K562 (cell line): ENCODE measurements around the gene C2. TPM values are rescaled to one million over a fixed set of nuclear protein-coding genes. Genes with fewer than 3 reads are reported as not detected.

ENCODE experiments used
- BCLAF1 ChIP-seq, 2 experiments: fragments of 450-650 bp in 1 of 2; IDR thresholded peaks; 2 replicates each; pipeline ENCODE4 v1.6.1; 2011 to 2017; ENCODE audit warnings: low read depth in 2 of 2, antibody characterized with exemption in 1 of 2, borderline replicate concordance in 1 of 2, low read length in 1 of 2, mild to moderate bottlenecking in 1 of 2, mixed read lengths in 1 of 2; ENCODE audit not compliant: control insufficient read depth in 1 of 2
- CREM ChIP-seq: IDR thresholded peaks from 2 replicates; pipeline ENCODE4 v1.6.1; 2014; ENCODE audit warnings: antibody characterized with exemption, low read depth
- HMGXB4 ChIP-seq: sonication (generic); formaldehyde crosslinking; IDR thresholded peaks from 2 replicates; pipeline ENCODE4 v1.8.1; 2023; ENCODE audit warnings: mild to moderate bottlenecking, missing genetic modification reagents
- MTF1 ChIP-seq: fragments of 250-450 bp; sonication (Bioruptor Pico); IDR thresholded peaks from 2 replicates; pipeline ENCODE4 v1.9.0; 2021; ENCODE audit warnings: moderate library complexity, mild to moderate bottlenecking, inconsistent platforms, borderline replicate concordance
- MYC ChIP-seq, 2 experiments: fragments of 250-450 bp in 1 of 2; sonication (Bioruptor Pico) in 1 of 2; IDR thresholded peaks; 2 replicates each; pipeline versions ENCODE4 v1.5.1 to v1.6.1; 2012 to 2021; ENCODE audit warnings: low read depth in 2 of 2, borderline replicate concordance in 1 of 2, improper control_type of control experiment in 1 of 2, low read length in 1 of 2, mild to moderate bottlenecking in 1 of 2, moderate library complexity in 1 of 2
- STAT5A ChIP-seq: IDR thresholded peaks from 2 replicates; pipeline ENCODE4 v1.6.1; 2012; ENCODE audit warnings: low read length, inconsistent platforms, borderline replicate concordance
- THRB ChIP-seq: fragments of 450-650 bp; formaldehyde crosslinking; conservative IDR thresholded peaks from 2 replicates; pipeline ENCODE4 v1.4.0; 2022; ENCODE audit warnings: mild to moderate bottlenecking, missing genetic modification characterization
- ZBTB49 ChIP-seq: sonication (generic); formaldehyde crosslinking; IDR thresholded peaks from 2 replicates; pipeline ENCODE4 v1.8.0; 2022; ENCODE audit warnings: missing genetic modification reagents, mild to moderate bottlenecking, borderline replicate concordance
- ZNF165 ChIP-seq: fragments of 250-450 bp; sonication (Bioruptor Pico); IDR thresholded peaks from 2 replicates; pipeline ENCODE4 v1.4.0; 2020; ENCODE audit warnings: borderline replicate concordance
- ZNF436 ChIP-seq: fragments of 250-450, 450-650 bp; sonication (Bioruptor Pico); formaldehyde crosslinking; IDR thresholded peaks from 2 replicates; pipeline ENCODE4 v1.7.0; 2020; ENCODE audit warnings: mild to moderate bottlenecking
- polyA plus RNA-seq, 8 experiments: library from polyadenylated mRNA; depleted of rRNA in 4 of 8; stranded (reverse) in 5 of 8; unstranded in 3 of 8; fragments of >200 nt; fragmentation: Nextera tagmentation in 2 of 8; fragmentation: Illumina TruSeq in 1 of 8; extraction: Ambion mirVana in 2 of 8; extraction: Trizol in 1 of 8; gene quantifications; 2 replicates each; pipeline versions ENCODE4 v1.2.1 to v1.2.3, GENCODE V29; 2011 to 2014; ENCODE audit warnings: inconsistent platforms in 1 of 8, missing spikeins in 1 of 8
- total RNA-seq, 7 experiments: library from RNA; depleted of rRNA in 6 of 7; stranded (reverse); fragments of >200 nt in 6 of 7; fragmentation: Illumina TruSeq in 2 of 7; extraction: Trizol in 2 of 7; gene quantifications; 2 replicates each; pipeline versions ENCODE4 v1.2.1 to v1.2.3, GENCODE V29; 2011 to 2021; ENCODE audit warnings: low replicate concordance in 1 of 7
- TF ChIP-seq, protein P1 (sequence below): fragments of 450-650 bp; IDR thresholded peaks from 2 replicates; pipeline ENCODE4 v1.6.1; 2017; ENCODE audit warnings: mild to moderate bottlenecking, moderate library complexity
- TF ChIP-seq, protein P2 (sequence below): sonication (generic); formaldehyde crosslinking; IDR thresholded peaks from 2 replicates; pipeline ENCODE4 v1.9.0; 2022; ENCODE audit warnings: mild to moderate bottlenecking, missing genetic modification reagents
- TF ChIP-seq, protein P3 (sequence below): fragments of 200-800 bp; sonication (Bioruptor generic); IDR thresholded peaks from 2 replicates; pipeline ENCODE4 v1.6.1; 2017; ENCODE audit warnings: missing genetic modification characterization, missing compliant biosample characterization

The C2 gene
- total and polyA plus RNA-seq, 9 of the 15 experiments (the other 6 are each of a cell fraction or from before 2014, with no cell fraction given), result 0.05 to 1.1 (median 0.39) TPM; not detected in 1

DNA sequence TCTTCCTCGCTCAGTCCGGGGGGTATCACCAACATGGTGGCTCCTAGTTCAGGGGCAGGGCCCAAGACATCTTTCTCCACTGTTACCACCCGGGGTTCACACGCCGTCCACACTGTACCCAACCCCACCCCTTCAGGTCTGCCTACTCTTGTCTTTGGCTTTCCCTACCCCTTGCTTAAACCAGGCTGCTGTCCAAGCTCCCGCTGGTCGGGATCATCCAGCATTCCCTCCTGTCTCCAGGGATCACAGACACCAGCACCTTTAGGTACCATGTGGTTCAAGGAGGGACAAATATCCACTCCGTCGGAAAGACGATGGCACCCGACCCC lies 30.9 kb downstream of the C2 start (continued):
- peak; percentile 48; the same call in 1 of the 2 replicates for TF ChIP-seq HMGXB4 (CRISPR knock-in tag)
- TF ChIP-seq ZNF436 (CRISPR knock-in tag), result peak; percentile 61; the same call in 1 of the 2 replicates
- TF ChIP-seq, protein P1, sequence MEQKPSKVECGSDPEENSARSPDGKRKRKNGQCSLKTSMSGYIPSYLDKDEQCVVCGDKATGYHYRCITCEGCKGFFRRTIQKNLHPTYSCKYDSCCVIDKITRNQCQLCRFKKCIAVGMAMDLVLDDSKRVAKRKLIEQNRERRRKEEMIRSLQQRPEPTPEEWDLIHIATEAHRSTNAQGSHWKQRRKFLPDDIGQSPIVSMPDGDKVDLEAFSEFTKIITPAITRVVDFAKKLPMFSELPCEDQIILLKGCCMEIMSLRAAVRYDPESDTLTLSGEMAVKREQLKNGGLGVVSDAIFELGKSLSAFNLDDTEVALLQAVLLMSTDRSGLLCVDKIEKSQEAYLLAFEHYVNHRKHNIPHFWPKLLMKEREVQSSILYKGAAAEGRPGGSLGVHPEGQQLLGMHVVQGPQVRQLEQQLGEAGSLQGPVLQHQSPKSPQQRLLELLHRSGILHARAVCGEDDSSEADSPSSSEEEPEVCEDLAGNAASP, result no peak
- 0 out of 2 replicates have a peak, but pooled peaks have one; percentile 69 for TF ChIP-seq MTF1
- TF ChIP-seq CREM, result no peak
- TF ChIP-seq ZNF165, result peak; percentile 75; the same call in 1 of the 2 replicates
- no peak for TF ChIP-seq MYC (IDR thresholded peaks at IDR 0.05; ENCODE audit: low read depth, low read length)
- peak; percentile 58; the same call in 1 of the 2 replicates for TF ChIP-seq MYC (CRISPR knock-in tag; IDR thresholded peaks at IDR 0.05; ENCODE audit: borderline replicate concordance, low read depth)
- TF ChIP-seq, protein P2, sequence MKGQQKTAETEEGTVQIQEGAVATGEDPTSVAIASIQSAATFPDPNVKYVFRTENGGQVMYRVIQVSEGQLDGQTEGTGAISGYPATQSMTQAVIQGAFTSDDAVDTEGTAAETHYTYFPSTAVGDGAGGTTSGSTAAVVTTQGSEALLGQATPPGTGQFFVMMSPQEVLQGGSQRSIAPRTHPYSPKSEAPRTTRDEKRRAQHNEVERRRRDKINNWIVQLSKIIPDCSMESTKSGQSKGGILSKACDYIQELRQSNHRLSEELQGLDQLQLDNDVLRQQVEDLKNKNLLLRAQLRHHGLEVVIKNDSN, result peak; percentile 27
- peak; percentile 89 for TF ChIP-seq THRB (CRISPR knock-in tag)
- TF ChIP-seq, protein P3, sequence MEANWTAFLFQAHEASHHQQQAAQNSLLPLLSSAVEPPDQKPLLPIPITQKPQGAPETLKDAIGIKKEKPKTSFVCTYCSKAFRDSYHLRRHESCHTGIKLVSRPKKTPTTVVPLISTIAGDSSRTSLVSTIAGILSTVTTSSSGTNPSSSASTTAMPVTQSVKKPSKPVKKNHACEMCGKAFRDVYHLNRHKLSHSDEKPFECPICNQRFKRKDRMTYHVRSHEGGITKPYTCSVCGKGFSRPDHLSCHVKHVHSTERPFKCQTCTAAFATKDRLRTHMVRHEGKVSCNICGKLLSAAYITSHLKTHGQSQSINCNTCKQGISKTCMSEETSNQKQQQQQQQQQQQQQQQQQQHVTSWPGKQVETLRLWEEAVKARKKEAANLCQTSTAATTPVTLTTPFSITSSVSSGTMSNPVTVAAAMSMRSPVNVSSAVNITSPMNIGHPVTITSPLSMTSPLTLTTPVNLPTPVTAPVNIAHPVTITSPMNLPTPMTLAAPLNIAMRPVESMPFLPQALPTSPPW (CRISPR knock-in tag), result no peak
- TF ChIP-seq STAT5A, result peak; percentile 1; the same call in 1 of the 2 replicates
- peak; percentile 68; the same call in 1 of the 2 replicates for TF ChIP-seq ZBTB49 (CRISPR knock-in tag)
- TF ChIP-seq BCLAF1 (IDR thresholded peaks at IDR 0.05; ENCODE audit: borderline replicate concordance in 1 of 2, control insufficient read depth in 1 of 2, low read depth in 2 of 2, low read length in 1 of 2), result no peak
